GM18511 (cell line): ENCODE measurements around the gene SYNGR1.
"Not testable (repeated sequence)": the region's sequence is repeated elsewhere in the genome, so short reads cannot be mapped to it uniquely, and the experiment has no call there.

ENCODE experiments used
- ATAC-seq: cut with Tn5 transposase; IDR thresholded peaks from one replicate; pipeline ENCODE4 v1.9.1; 2021; ENCODE audit warnings: mild to moderate bottlenecking, moderate library complexity; ENCODE audit not compliant: unreplicated experiment

The SYNGR1 gene

GRCh38 chr22:39316440-39317083 lies 33.2 kb upstream of the SYNGR1 start:
- ATAC-seq: no peak

- ATAC-seq: no peak
Observed at GRCh38 chr22:39317084-39317774, 32.6 kb upstream of the SYNGR1 start.

- ATAC-seq: no peak
Observed at GRCh38 chr22:39317775-39318506, 31.9 kb upstream of the SYNGR1 start.

- ATAC-seq: no peak
Observed at GRCh38 chr22:39318507-39319283, 31.1 kb upstream of the SYNGR1 start.

- peak; percentile 84 for ATAC-seq
Observed at GRCh38 chr22:39319284-39320022, 30.3 kb upstream of the SYNGR1 start, which contains the start of gene RPL3. Gene RPL3, minus strand, starts transcription at chr22:39319623. Its CDS starts 26 bp downstream, at chr22:39319597.

- ATAC-seq: not testable (repeated sequence)
Observed at GRCh38 chr22:39320616-39321029, 29.2 kb upstream of the SYNGR1 start.

- ATAC-seq: no peak
Observed at GRCh38 chr22:39325392-39325932, 24.3 kb upstream of the SYNGR1 start.

GRCh38 chr22:39327995-39328754 lies 21.6 kb upstream of the SYNGR1 start:
- no peak for ATAC-seq

GRCh38 chr22:39330553-39330952 lies 19.2 kb upstream of the SYNGR1 start:
- ATAC-seq: not testable (repeated sequence)

GRCh38 chr22:39332441-39333064 lies 17.2 kb upstream of the SYNGR1 start:
- ATAC-seq: peak; percentile 46

GRCh38 chr22:39336411-39336810 lies 13.4 kb upstream of the SYNGR1 start:
- no peak for ATAC-seq

GRCh38 chr22:39339775-39340174 lies 10.0 kb upstream of the SYNGR1 start:
- not testable (repeated sequence) for ATAC-seq

GRCh38 chr22:39341179-39341578 lies 8.6 kb upstream of the SYNGR1 start:
- no peak for ATAC-seq

- no peak for ATAC-seq
Observed at GRCh38 chr22:39343259-39344045, 6.3 kb upstream of the SYNGR1 start.

GRCh38 chr22:39344046-39344390 lies 5.8 kb upstream of the SYNGR1 start:
- no peak for ATAC-seq

GRCh38 chr22:39345231-39345630 lies 4.6 kb upstream of the SYNGR1 start:
- ATAC-seq: no peak

GRCh38 chr22:39348909-39349505 lies 784 bp upstream of the SYNGR1 start:
- no peak for ATAC-seq

- no peak for ATAC-seq
Observed at GRCh38 chr22:39349506-39349966, 255 bp upstream of the SYNGR1 start.
